DLD1 (cell line): ENCODE results near the gene RIOK2.
"Not testable (repeated sequence)": the region's sequence is repeated elsewhere in the genome, so short reads cannot be mapped to it uniquely, and the experiment has no call there.

ENCODE experiments used
- in situ Hi-C: cut with HindIII; loops from 2 replicates; pipeline ENCODE4 v1.10.0; 2017; ENCODE audit warnings: low sequenced_read_pairs

The RIOK2 gene

DNA sequence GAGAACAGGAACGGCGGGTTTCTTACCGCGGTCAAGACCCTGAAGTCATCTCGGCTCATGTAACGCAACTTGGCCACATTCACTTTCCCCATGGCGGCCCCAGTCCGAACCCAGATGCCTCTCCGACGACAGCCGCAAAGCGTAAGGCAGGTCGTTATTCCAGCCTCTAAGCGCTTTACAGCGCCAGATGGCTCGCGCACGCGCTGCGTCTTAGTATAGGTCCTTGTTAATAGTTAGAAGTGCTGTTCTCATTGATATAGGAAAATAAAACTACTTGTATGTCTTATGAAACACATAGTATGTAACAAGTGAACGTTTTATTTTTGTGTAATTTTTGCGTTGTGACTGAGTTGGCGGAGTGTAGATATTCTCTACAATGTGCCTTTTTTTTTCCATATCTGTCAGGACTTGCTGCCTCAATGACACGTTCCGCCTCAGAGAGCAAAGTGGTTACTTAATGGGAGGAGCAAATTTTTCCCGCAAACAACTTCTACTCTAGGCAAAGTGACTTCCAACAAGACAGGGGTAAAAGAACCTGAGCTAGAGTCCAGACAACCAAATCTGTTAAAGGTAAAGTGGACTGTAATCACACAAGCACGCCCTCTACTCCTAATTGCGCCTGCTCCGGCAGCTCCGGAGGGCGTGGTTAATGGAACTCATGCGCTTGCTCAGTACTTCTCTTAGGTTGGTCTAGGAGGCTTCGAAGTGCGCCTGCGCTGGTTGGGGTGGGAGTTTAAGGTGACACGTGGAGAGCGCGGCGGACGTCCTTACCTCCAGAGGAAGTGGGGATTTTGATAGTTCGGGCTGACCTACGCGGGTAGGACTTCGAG, at the start of gene RIOK2:
RIOK2 (minus strand) TSS at position 148 of the 830 bp plus-strand sequence; CDS start at position 92, 56 bp downstream.
- in situ Hi-C loops: no loop called here

DNA sequence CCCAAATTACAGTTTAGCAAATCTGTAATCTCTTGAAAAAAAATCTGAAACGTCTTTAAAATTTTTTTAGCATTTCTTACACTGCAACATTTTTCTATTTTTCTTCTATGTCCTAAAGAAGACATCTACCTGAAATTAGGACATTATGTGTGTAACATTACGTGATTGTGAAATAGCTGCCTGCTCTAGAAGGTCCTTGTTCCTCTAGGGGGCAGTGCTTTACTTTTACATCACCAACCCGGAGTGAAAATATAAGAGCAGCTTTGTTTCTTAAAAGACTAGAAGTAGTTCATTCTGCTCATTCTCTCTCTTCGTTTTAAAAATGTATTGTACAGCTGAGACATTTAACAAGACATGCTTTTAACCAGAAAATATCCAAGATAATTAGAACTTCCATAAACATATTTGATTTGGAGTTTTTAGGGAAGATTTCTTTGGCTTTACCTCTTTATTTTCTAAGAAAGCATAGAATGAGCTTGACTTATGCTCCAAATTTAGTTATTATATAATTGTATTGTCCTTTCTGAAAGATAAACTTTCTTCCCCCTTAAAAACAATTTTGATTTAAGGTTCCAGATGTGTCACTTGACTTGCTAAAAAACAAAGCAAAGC, 48.1 kb upstream of the RIOK2 start:
- in situ Hi-C loops: no loop called here

- in situ Hi-C loops: no loop called here
Observed at GRCh38 chr5:97229688-97230285, 46.7 kb upstream of the RIOK2 start.

GRCh38 chr5:97229196-97229595, 46.1 kb upstream of the RIOK2 start:
- in situ Hi-C loops: no loop called here

GRCh38 chr5:97225222-97225621, 42.2 kb upstream of the RIOK2 start:
- in situ Hi-C loops: no loop called here

DNA sequence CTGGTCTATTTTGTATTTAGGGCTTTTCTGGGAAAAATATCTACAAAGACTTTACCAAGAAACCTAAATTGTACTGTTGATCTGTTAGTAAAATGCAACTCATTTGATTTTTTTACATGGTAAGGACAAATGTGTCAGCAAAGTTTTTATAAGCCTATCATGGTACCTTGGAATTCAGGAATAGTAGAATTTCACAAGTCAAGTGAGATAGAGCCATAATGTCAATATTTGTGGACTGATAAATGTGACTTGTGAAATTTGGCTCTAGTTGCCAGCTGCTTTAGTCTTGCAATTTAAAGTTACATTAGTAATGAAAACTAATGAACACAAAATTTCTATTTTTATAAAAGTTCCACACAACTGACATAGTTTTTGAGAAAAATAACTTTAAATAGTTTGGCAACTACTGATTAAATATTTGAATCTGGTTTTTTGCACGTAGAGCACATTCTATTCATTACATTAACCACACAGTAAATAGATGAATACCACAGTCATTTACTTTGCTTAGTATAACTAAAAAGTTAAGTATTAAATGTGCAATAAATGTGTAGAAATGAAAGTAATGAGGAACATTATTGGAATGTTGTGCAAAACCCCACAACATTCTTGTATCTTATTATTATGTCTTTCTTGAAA, 41.2 kb upstream of the RIOK2 start:
- in situ Hi-C loops: no loop called here

DNA sequence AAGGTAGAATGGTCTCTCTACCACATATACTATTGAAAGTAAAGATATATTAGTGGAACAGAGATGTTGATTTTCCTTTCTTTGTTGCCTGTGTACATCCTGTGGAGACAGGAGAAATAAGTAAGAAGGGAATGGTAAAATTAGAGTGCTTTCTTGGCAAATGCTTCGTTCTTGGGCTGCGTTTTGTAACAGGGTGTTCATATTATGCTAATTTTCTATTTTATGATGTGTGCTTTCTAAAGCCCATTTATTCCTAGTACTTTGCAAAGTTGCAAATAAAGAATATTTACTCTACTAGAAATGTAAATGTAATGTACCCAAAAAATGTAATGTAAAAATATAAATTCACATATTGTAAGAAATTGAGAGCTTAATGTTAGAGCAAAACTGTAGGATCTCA, 40.5 kb upstream of the RIOK2 start:
- in situ Hi-C loops: no loop called here

- in situ Hi-C loops: no loop called here
Observed at GRCh38 chr5:97209343-97209742, 26.3 kb upstream of the RIOK2 start.

- in situ Hi-C loops: no loop called here
Observed at GRCh38 chr5:97208714-97209113, 25.7 kb upstream of the RIOK2 start.

GRCh38 chr5:97208184-97208713, 25.2 kb upstream of the RIOK2 start:
- in situ Hi-C loops: no loop called here

GRCh38 chr5:97194366-97194765, 11.3 kb upstream of the RIOK2 start:
- in situ Hi-C loops: no loop called here

DNA sequence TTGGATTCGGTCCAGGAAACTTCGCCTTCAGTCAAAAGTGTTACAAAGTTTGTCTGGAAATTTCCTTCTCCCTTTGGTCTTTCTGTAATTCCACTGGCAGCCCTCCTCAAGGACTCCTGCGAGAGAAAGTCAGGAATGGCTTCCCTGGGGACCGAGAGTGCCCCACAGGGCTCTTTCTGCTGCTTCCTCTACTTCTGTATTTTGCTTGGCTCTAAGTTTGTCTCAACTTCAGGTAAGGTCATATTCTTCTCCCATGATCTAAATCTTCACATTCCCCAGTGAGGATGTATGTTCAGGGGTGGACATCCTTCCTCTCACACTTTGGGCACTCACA, 10.3 kb upstream of the RIOK2 start:
- in situ Hi-C loops: no loop called here

DNA sequence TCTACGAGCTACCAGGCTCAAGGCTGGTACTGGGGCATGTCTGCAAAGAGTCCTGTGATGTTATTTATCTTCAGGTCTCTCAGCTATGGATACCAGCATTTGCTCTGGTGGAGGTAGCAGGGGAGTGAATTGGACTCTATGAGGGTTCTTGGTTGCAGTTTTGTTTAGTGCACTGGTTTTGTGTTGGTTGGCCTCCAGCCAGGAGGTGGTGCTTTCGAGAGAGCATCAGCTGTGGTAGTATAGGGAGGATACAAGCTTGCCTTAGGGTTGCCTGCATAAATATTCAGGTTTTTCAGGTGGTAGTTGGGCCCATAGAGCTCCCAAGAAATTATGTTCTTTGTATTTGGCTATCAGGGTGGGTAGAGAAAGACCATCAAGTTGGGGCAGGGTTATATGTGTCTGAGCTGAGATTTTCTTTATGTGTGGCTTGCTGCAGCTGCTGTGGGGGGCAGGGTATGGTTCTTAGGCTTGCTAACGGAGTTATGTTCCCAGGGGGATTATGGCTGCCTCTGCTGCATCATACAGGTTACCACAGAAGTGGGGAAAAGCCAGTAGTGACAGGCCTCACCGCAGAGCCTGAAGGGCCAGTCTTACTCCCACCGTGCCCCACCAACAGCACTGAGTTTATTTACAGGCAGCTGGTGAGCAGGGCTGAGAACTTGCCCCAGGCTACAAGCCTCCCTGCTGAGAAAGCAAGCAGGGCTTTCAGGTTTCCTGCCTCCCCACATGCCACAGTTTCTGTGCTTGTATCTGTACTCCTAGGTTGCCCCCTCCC, 9.7 kb upstream of the RIOK2 start:
- in situ Hi-C loops: no loop called here

GRCh38 chr5:97191893-97192292, 8.8 kb upstream of the RIOK2 start:
- in situ Hi-C loops: no loop called here

- in situ Hi-C loops: not testable (repeated sequence)
Observed at GRCh38 chr5:97189523-97189922, 6.5 kb upstream of the RIOK2 start.

- in situ Hi-C loops: no loop called here
Observed at GRCh38 chr5:97183930-97184213, 825 bp upstream of the RIOK2 start.

GRCh38 chr5:97182571-97183099, 412 bp downstream of the RIOK2 start:
- in situ Hi-C loops: no loop called here

- in situ Hi-C loops: no loop called here
Observed at GRCh38 chr5:97181856-97182545, 1.0 kb downstream of the RIOK2 start.

DNA sequence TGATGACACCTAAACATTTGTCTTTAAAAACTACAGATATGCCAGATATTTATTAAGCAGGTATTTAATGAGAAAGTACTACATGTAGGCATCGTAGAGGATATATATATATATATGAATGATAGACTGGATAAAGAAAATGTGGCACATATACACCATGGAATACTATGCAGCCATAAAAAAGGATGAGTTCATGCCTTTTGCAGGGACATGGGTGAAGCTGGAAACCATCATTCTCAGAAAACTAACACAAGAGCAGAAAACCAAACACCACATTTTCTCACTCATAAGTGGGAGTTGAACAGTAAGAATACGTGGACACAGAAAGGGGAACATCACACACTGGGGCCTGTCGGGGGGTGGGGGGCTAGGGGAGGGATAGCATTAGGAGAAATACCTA, 3.6 kb downstream of the RIOK2 start:
- in situ Hi-C loops: loop anchor here (10.0 kb wide), 1 partner anchor 405 kb away; no protein-coding TSS in a partner anchor

DNA sequence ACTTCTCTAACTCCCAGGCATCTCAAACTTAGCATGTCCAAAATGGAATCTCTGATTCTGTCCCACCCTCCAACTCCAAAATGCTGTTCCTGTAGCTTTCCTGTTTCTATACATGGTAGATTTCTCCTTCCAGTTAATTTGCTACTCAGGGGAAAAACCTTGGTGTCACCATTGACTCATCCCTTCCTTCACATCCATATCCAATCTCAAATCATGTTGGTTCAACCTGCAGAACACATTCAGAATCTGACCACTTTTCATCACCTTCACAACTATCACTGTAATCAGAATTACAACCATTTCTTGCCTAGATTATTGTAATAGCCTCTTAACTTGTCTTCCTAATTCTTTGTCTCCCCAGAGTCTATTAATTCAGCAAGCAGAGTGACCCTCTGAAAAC, 10.8 kb downstream of the RIOK2 start:
- in situ Hi-C loops: loop anchor here (10.0 to 25.0 kb wide), 3 partner anchors 310 to 560 kb away; no protein-coding TSS in a partner anchor
